Measurements from ENCODE around the gene ELK4.

DNA sequence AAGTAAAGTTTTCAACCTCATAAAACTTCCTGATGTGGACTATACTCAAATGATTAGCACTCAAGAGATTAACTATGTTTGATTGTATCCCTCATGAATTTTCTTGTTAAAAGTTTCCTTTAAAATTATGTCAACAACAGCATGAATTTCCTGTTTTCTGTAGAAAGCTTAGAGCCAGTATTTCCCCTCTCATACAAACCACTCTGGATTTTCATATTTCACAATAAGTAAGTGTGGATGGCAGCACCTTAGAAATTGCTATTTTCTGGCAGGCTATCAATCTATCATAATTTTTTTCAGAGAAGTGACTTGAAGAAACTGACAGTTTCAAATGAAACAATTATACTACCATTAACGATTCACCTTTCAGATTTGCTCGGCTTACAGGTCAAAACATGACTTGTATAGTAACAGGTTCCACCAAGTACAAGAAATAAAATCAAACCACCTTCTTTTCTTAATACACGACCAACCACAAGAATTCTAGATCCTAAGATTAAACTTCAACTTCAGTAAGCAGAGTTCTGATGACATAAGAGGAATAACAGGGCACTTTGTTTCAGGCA, 20.8 kb downstream of the ELK4 start:
- TF ChIP-seq, protein P1, sequence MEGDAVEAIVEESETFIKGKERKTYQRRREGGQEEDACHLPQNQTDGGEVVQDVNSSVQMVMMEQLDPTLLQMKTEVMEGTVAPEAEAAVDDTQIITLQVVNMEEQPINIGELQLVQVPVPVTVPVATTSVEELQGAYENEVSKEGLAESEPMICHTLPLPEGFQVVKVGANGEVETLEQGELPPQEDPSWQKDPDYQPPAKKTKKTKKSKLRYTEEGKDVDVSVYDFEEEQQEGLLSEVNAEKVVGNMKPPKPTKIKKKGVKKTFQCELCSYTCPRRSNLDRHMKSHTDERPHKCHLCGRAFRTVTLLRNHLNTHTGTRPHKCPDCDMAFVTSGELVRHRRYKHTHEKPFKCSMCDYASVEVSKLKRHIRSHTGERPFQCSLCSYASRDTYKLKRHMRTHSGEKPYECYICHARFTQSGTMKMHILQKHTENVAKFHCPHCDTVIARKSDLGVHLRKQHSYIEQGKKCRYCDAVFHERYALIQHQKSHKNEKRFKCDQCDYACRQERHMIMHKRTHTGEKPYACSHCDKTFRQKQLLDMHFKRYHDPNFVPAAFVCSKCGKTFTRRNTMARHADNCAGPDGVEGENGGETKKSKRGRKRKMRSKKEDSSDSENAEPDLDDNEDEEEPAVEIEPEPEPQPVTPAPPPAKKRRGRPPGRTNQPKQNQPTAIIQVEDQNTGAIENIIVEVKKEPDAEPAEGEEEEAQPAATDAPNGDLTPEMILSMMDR (conservative IDR thresholded peaks at IDR 0.05 in 1 of 2, IDR thresholded peaks at IDR 0.05 in 1 of 2; ENCODE audit: low read depth in 1 of 2, low read length in 2 of 2) = no peak
- no peak for TF ChIP-seq EZH2 (IDR thresholded peaks at IDR 0.05; ENCODE audit: low read length, missing control alignments)
